GM21723 (cell line): ENCODE measurements around the gene ACSS1.

Source experiments
- ATAC-seq: cut with Tn5 transposase; IDR thresholded peaks from one replicate; pipeline ENCODE4 v1.9.1; 2021; ENCODE audit warnings: mild to moderate bottlenecking, moderate library complexity; ENCODE audit not compliant: unreplicated experiment

Gene ACSS1

DNA sequence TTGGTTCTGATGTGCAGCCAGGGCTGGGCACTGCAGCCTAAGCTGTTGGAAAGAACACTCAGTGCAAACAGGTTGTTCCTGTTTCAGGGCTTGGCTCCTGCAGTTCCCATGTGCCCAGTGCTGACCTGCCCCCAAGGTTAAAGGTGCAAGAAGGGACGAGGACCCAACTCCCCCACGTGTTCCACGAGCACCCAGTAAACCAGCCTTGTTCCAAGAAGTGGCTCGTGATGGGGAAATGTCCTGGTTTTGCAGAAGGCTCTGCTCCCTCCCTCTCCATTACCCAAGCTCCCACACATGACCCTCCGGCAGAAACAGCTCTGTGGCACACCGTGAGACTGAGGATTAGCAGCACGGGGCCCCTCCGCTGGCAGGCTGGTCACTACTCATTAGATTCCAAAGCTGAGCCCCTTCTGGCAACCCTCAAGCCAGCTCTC lies 9.4 kb downstream of the ACSS1 start:
- no peak for ATAC-seq

DNA sequence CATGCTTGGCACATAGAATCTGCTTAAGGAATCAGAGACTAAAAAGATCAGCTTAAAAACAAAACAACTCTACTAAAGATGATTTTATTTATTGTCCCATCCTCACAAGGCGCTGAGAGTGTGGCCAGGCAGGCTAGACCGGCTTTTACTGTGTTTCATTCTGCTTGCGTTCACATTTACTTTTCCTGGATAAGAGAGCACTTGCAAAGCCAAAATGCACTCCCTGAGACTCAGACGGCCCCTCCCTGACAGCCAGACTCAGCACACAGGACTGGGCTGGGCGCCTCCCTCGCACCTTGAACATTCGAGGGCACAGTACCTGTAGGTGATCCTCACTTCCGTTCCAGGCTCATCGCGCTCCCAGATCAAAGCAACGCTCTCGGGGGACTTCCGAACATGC lies 10.2 kb downstream of the ACSS1 start:
- no peak for ATAC-seq

DNA sequence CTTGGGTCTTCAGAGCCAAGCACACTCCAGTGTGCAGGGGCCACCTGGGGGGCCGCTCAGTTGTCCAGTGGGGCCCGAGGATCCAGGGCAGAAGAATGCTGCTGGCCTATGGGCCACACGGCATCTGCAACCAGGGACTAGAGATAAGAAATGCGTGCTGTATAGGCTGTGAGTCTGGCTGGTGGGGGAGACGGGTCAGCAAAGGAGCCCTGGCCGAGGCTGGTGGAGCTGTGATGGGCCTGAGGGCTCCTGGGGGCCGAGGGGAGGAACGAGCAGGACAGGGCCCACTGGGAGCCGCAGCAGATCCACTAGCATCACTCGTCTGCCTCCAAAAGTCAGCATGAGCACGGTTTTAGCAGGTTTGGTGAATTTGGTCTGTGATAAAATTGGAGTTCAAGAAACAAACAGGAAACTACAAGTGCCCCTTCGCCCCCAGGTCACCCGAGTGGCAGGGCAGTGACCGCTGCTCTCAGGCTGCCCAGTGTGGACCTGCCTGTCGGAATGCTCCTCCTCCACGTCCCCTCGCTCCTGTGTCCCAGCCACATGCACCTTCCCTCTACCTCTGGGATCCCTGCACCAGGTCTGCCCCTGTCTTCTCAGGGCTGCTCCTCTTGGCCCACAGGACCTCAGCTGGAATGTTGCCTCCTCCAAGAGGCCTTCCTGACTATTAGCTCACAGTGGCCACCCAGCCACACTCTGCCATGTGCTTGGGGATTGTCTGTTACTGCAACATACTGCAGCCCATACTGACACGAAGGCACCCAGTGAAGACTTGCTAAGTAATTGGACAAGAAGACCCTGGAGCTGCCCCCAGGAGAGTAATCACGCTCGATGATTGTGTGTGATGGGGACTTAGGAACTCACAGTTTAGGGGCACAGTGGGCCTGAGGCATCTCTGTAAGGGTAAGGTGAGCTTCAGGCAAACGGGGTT lies 10.9 kb downstream of the ACSS1 start:
- ATAC-seq, result no peak

- no peak for ATAC-seq
These were observed 11.7 kb downstream of the ACSS1 start for GRCh38 chr20:25046181-25046641.

GRCh38 chr20:25045343-25045712 lies 12.6 kb downstream of the ACSS1 start:
- no peak for ATAC-seq

DNA sequence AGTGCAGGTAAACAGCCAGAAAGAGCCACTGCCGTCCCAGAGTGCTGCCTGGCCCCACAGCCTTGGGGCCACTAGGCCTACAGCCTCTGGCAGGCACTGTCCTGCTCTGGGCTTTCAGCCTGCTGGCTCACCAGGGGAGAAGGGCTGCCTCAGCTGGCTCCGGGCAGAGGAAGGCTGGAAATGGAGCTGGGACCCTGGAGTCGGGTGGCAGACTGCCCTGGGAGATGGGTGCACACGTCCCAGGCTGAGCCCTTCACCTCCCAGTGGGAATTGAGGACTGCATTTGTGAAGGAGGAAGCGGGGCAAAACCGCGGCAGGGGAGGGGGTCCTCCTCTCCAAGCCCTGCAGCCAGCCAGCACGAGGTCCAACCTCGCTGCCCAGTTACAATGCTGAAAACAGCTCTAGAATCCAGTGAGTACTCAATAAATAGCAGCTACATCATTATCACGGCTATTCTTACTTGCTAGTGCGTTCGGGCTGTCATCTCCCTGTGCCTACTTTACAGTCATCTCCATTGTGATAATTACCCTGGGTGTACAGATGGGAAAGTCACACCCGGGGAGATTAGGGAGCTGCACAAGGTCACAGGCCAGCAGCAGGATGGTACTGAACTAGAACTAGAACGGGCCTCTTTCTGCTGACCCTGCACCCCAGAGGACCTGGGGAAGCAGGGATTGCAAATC lies 13.1 kb downstream of the ACSS1 start:
- ATAC-seq, result no peak

- no peak for ATAC-seq
These were observed 13.7 kb downstream of the ACSS1 start for GRCh38 chr20:25044261-25044560.

GRCh38 chr20:25043499-25044260 lies 14.3 kb downstream of the ACSS1 start:
- ATAC-seq, result no peak

DNA sequence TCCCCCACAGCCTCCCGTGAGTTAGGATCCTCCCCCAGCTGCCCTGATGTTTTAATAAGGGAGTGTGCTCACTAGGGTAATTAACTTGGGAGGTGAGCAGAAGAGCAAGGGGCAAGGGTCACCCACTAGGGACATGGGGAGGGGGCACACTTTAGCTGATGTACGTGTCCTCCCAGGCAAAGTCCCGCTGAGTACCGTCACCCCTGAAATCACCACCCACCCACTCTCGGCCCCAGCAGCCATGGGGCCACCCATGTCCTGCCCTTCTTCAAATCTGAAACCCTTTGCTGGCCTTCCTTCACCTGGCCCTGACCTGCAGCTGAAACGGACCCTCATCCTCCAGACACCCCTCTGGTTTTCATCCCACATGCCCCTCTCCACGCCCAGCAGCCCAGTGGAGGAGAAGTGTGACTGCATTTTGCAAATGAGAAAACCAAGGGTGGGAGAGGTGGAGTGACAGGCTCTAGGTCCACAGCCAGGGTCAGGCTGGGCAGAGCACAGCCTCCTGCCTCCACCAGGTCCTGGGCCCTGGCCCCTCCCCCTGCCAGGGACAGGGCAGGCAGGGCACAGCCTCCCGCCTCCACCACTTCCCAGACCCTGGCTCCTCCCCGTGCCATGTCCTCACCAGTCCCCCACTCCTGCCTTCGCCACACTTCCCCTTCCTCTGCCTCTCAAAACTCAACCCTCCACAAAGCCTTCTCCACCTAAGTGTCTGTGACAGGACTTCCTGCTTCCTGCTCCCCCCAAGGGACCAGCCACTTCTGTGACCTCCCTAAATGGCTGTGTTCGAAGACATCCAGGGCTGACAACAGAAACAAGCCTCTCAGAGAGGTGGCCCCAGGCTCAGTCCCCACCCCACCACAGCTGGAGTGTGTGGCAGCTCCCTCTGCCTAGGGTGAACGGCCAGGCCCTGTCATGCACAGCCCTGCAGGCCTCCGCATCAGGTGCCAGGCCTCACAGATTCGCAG lies 15.1 kb downstream of the ACSS1 start:
- peak; percentile 86 for ATAC-seq

DNA sequence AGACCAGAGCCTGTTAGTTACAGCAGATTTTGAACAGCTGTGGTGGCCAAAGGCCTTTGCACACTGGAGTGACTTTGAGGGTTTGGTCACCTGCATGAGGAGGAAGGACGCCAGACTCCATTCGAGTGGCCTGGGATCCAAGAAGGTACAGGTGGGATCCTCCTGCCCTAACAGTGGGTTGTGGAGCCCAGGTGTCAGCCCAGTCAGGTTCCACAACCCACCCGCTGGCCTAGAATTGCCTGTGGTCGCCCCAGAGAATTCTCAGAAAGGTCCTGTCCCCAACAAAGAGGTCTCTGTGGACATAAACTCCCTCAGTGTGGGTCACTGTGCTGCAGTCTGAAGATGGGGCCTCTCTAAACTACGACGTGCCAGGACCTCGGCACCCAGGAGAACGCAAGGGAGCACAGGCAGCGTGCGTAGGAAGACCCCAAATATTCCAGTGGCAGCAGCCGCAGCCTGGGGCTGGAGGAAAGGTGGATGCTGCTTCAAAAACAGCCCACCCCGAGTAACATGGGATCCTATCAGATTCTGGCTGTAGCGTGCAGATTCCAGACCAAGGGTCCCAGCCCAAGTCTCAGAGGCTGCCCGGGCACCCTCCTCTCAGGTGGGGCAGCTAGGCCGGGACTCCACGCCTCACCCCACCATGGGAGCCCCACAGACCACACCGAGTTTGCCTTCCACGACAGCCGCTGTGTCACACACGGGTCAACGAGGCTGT lies 16.0 kb downstream of the ACSS1 start:
- ATAC-seq, result no peak

- no peak for ATAC-seq
These were observed 17.5 kb downstream of the ACSS1 start for GRCh38 chr20:25040438-25040831.

GRCh38 chr20:25039697-25040437 lies 18.1 kb downstream of the ACSS1 start:
- ATAC-seq, result no peak

DNA sequence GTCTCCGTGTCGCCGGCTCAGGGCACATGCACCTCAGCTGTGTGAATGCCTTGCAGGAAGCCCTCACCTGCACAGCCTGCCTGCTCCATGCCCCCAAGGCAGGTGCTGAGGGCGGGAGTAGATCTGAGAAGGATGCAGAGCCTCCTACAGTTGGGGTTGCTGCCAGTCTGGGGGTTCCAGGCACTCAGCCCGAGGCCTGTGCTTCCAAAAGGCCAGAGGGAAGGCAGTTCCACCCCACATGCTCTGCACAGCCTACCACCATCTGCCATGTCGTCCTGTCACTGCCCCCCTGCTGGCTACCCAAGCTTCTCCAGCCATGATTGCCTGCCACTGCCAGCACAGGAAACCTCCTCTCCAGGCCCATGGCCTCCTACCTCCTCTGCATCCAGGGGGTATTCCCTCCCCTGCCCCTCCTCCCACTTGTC lies 19.3 kb downstream of the ACSS1 start:
- ATAC-seq, result no peak

DNA sequence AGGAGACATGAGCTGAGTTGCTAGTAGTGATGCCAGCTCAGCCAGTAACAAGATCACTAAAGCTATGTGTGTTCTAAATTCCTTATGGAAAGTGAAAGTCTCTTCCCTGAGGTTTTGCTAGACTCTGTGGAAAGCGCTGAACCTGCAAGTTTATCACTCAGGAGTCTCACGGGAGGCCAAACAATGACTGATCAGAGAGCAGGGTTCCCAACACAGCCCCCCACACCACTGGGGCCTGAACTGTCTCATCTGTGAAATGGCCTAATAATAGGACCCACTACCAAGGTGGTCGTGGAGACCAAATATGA lies 19.9 kb downstream of the ACSS1 start:
- no peak for ATAC-seq

- no peak for ATAC-seq
These were observed 20.4 kb downstream of the ACSS1 start for GRCh38 chr20:25037288-25038102.

DNA sequence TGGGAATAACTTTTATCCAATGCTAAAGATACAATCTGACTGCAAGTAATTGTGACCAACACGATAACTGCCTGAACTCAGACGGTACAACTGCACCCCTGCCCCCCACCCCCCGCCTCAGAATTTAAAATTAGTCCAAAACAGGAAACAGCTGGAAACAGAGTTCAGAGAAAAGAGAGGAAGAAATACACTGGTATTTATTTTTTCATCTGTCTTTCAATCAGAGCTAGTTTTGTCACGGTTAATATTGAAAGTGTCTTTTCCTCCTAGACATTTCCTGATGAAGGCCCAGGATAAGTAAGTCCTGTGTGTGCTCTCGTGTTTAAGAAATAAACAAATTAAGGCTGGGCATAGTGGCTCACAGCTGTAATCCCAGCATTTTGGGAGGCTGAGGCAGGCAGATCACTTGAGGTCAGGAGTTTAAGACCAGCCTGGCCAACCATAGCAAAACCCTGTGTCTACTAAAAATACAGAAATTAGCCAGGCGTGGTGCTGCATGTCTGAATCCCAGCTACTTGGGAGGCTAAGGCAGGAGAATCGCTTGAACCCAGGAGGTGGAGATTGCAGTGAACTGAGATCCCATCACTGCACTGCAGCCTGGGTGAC lies 21.5 kb downstream of the ACSS1 start:
- peak; percentile 22 for ATAC-seq

DNA sequence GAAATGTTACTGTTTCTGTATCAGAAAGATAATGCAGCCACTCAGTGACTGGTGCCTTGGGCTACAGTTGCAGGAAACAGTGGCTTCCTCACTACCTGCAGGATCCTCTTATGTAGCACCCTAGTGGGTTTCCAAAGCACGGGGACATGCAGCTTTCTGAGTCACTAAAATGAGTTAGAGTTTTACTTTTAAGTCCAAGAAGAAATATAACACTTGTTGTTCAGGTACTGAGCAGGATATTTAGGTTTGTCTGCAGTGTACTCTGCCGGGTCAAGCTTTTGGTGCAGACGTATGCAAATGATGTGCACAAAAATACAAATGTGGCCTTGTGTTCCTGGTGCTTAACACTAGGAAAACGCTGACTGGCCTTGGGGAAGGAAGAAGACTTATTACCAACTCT lies 22.0 kb downstream of the ACSS1 start:
- peak; percentile 50 for ATAC-seq

- ATAC-seq, result no peak
These were observed 24.0 kb downstream of the ACSS1 start for GRCh38 chr20:25033924-25034300.
